Hepatocyte (in vitro differentiated cells): ENCODE data around the gene INTS6. TPM values are rescaled to one million over a fixed set of nuclear protein-coding genes. Genes with fewer than 3 reads are reported as not detected.

Experiments used
- DNase-seq: peaks from one replicate; pipeline ENCODE4 v3.0.0-alpha.2; 2016; ENCODE audit warnings: low spot score
- H2AFZ ChIP-seq: fragments of 200-600 bp; sonication (generic); 2 replicates; pipeline ENCODE4 v1.6.0; 2016; ENCODE audit warnings: antibody characterized with exemption, mild to moderate bottlenecking
- H3K27ac ChIP-seq: fragments of 200-600 bp; sonication (generic); 2 replicates; pipeline ENCODE4 v1.5.1; 2016; ENCODE audit warnings: mild to moderate bottlenecking
- H3K27me3 ChIP-seq: fragments of 200-600 bp; sonication (generic); 2 replicates; pipeline ENCODE4 v1.6.1; 2016
- H3K36me3 ChIP-seq: fragments of 200-600 bp; sonication (generic); replicated peaks from 2 replicates; pipeline ENCODE4 v1.5.1; 2016; ENCODE audit warnings: low read depth; ENCODE audit not compliant: insufficient read depth
- H3K4me1 ChIP-seq: fragments of 200-600 bp; sonication (generic); 2 replicates; pipeline ENCODE4 v1.5.1; 2016; ENCODE audit warnings: mild to moderate bottlenecking, moderate library complexity; ENCODE audit not compliant: insufficient read depth
- H3K4me2 ChIP-seq: fragments of 200-600 bp; sonication (generic); 2 replicates; pipeline ENCODE4 v1.6.0; 2016
- H3K4me3 ChIP-seq: fragments of 200-600 bp; sonication (generic); 2 replicates; pipeline ENCODE4 v1.5.1; 2016; ENCODE audit warnings: mild to moderate bottlenecking
- H3K79me2 ChIP-seq: fragments of 200-600 bp; sonication (generic); 2 replicates; pipeline ENCODE4 v1.6.0; 2017; ENCODE audit warnings: mild to moderate bottlenecking
- H3K9me2 ChIP-seq: fragments of 200-600 bp; sonication (generic); replicated peaks from 2 replicates; pipeline ENCODE4 v1.6.0; 2017; ENCODE audit warnings: mild to moderate bottlenecking; ENCODE audit not compliant: insufficient read depth
- H3K9me3 ChIP-seq: fragments of 200-600 bp; sonication (generic); 2 replicates; pipeline ENCODE4 v1.5.1; 2016; ENCODE audit warnings: low read depth, mild to moderate bottlenecking
- H4K20me1 ChIP-seq: fragments of 200-600 bp; sonication (generic); 2 replicates; pipeline ENCODE4 v1.6.0; 2016; ENCODE audit warnings: mild to moderate bottlenecking; ENCODE audit not compliant: insufficient read depth, poor library complexity, severe bottlenecking
- EZH2 ChIP-seq: fragments of 200-600 bp; sonication (generic); IDR thresholded peaks from 2 replicates; pipeline ENCODE4 v1.6.1; 2016; ENCODE audit warnings: antibody characterized with exemption, mild to moderate bottlenecking, borderline replicate concordance
- EZH2phosphoT487 ChIP-seq: fragments of 200-600 bp; sonication (generic); IDR thresholded peaks from one replicate; pipeline ENCODE4 v1.6.1; 2018; ENCODE audit warnings: antibody characterized with exemption, mild to moderate bottlenecking, low read depth, moderate library complexity; ENCODE audit not compliant: unreplicated experiment, severe bottlenecking
- WGBS: methylation state at CpG from one replicate; pipeline ENCODE4 v1.1.6; 2016; ENCODE audit warnings: low lambda C conversion rate; ENCODE audit errors: missing lambda C conversion rate; 5-methylcytosine and 5-hydroxymethylcytosine counted together
- polyA plus RNA-seq: library from polyadenylated mRNA; unstranded; fragments of >200 nt; fragmentation: Nextera tagmentation; extraction: Ambion mirVana; gene quantifications from 2 replicates; pipeline ENCODE4 v1.2.1, GENCODE V29; 2016
- total RNA-seq: library from RNA; depleted of rRNA; stranded (reverse); fragments of >200 nt; gene quantifications from 2 replicates; pipeline ENCODE4 v1.2.3, GENCODE V29; 2014
- TF ChIP-seq, protein P1 (sequence below): fragments of 200-600 bp; sonication (generic); IDR thresholded peaks from 2 replicates; pipeline ENCODE4 v1.5.1; 2016; ENCODE audit warnings: antibody characterized with exemption, mild to moderate bottlenecking; ENCODE audit not compliant: poor library complexity

Gene INTS6
- total and polyA plus RNA-seq, 2 experiments from 2014 or later, result 28.5 to 51.2 TPM

- no peak overlapping the region for H3K4me3 ChIP-seq
- no peaks in the 10 kb centered on the region for H3K27me3 ChIP-seq
- H3K27ac ChIP-seq, result no peak overlapping the region
- no peaks in the 10 kb centered on the region for H3K4me1 ChIP-seq
- no peaks in the 10 kb centered on the region for H3K9me3 ChIP-seq
- no peaks in the 10 kb centered on the region for H3K79me2 ChIP-seq
- H2AFZ ChIP-seq, result no peak overlapping the region
- no peak overlapping the region for H3K4me2 ChIP-seq
- no peak for TF ChIP-seq EZH2
- no peak for TF ChIP-seq EZH2phosphoT487
- TF ChIP-seq, protein P1, sequence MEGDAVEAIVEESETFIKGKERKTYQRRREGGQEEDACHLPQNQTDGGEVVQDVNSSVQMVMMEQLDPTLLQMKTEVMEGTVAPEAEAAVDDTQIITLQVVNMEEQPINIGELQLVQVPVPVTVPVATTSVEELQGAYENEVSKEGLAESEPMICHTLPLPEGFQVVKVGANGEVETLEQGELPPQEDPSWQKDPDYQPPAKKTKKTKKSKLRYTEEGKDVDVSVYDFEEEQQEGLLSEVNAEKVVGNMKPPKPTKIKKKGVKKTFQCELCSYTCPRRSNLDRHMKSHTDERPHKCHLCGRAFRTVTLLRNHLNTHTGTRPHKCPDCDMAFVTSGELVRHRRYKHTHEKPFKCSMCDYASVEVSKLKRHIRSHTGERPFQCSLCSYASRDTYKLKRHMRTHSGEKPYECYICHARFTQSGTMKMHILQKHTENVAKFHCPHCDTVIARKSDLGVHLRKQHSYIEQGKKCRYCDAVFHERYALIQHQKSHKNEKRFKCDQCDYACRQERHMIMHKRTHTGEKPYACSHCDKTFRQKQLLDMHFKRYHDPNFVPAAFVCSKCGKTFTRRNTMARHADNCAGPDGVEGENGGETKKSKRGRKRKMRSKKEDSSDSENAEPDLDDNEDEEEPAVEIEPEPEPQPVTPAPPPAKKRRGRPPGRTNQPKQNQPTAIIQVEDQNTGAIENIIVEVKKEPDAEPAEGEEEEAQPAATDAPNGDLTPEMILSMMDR, result no peak
- H3K36me3 ChIP-seq, result no peaks in the 10 kb centered on the region
- no peaks in the 10 kb centered on the region for H3K9me2 ChIP-seq
- no peaks in the 10 kb centered on the region for H4K20me1 ChIP-seq
- 83% methylated on average over 5 of the region's 5 CpGs for WGBS
- no peak for DNase-seq
Observed at GRCh38 chr13:51323824-51324511, 128.9 kb downstream of the INTS6 start.

- Histone ChIP-seq H3K4me3 (no peak overlapping the region), H4K20me1 (no peaks in the 10 kb centered on the region), H2AFZ (no peak overlapping the region), H3K9me3 (no peaks in the 10 kb centered on the region), H3K36me3 (no peaks in the 10 kb centered on the region), H3K27me3 (no peaks in the 10 kb centered on the region), H3K4me1 (no peaks in the 10 kb centered on the region), H3K9me2 (no peaks in the 10 kb centered on the region), H3K4me2 (no peak overlapping the region), H3K27ac (no peak overlapping the region), H3K79me2 (no peaks in the 10 kb centered on the region)
- no peak for DNase-seq
- 95% methylated on average over 3 of the region's 3 CpGs for WGBS
- TF ChIP-seq, protein P1, result no peak
- no peak for TF ChIP-seq EZH2phosphoT487
- no peak for TF ChIP-seq EZH2
Observed at GRCh38 chr13:51322826-51323225, 130.0 kb downstream of the INTS6 start.

DNA sequence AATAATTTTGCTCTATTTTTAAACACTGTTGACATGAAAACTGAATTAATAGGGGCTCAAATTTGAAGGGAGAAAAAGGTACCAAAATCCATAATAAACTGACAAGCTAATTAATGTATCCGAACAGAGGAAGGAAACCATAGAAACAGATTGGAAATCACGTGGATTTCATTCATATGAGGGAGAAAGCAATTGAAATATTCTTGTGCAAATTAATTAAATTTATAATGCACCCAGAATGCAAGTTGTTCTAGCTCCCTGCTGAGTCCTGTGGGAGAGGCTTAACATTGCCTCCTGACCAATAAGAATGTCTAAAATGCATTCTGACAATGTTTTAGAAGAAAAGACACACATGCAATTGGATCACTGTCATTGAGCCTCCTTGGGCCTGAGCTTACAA lies 131.0 kb downstream of the INTS6 start:
- Histone ChIP-seq H3K79me2 (no peaks in the 10 kb centered on the region), H3K9me3 (no peaks in the 10 kb centered on the region), H2AFZ (no peak overlapping the region), H3K4me2 (no peak overlapping the region), H3K27me3 (no peaks in the 10 kb centered on the region), H3K36me3 (no peaks in the 10 kb centered on the region), H3K9me2 (no peaks in the 10 kb centered on the region), H4K20me1 (no peaks in the 10 kb centered on the region), H3K4me3 (no peak overlapping the region), H3K4me1 (no peaks in the 10 kb centered on the region), H3K27ac (no peak overlapping the region)
- TF ChIP-seq EZH2, result no peak
- TF ChIP-seq, protein P1, result no peak
- TF ChIP-seq EZH2phosphoT487, result no peak
- 84% methylated on average over 2 of the region's 2 CpGs for WGBS
- no peak for DNase-seq
